Stomach (tissue), 9 donors: ENCODE data around the gene MTMR10. TPM values are rescaled to one million over a fixed set of nuclear protein-coding genes. Genes with fewer than 3 reads are reported as not detected.

ENCODE experiments used
- DNase-seq, 2 donors: peaks; one replicate each; pipeline versions ENCODE4 v3.0.0 to v3.0.0-alpha.2; 2013 to 2019
- H3K27ac ChIP-seq, 5 donors: fragments of 200-600 bp in 4 of 5; sonication (generic) in 4 of 5; one replicate each; pipeline ENCODE4 v1.5.1; 2013 to 2019; ENCODE audit warnings: mild to moderate bottlenecking in 1 of 5, moderate library complexity in 1 of 5
- H3K27me3 ChIP-seq, 3 donors: fragments of 200-600 bp; sonication (generic); one replicate each; pipeline ENCODE4 v1.5.1; 2017 to 2019; ENCODE audit warnings: mixed run types in 1 of 3
- H3K36me3 ChIP-seq, 4 donors: fragments of 200-600 bp; sonication (generic); 1 replicate in 3 of 4; 2 replicates in 1 of 4; pipeline ENCODE4 v1.5.1; 2016 to 2019
- H3K4me1 ChIP-seq, 4 donors: fragments of 200-600 bp; sonication (generic); one replicate each; pipeline ENCODE4 v1.5.1; 2016 to 2019
- H3K4me3 ChIP-seq, 4 donors: fragments of 200-600 bp; sonication (generic) in 3 of 4; one replicate each; pipeline ENCODE4 v1.5.1; 2016 to 2019; ENCODE audit warnings: mild to moderate bottlenecking in 1 of 4
- H3K9me3 ChIP-seq, 4 donors: fragments of 200-600 bp; sonication (generic); one replicate each; pipeline ENCODE4 v1.5.1; 2016 to 2019
- EP300 ChIP-seq: sonication (generic); formaldehyde crosslinking; IDR thresholded peaks from one replicate; pipeline ENCODE4 v1.6.1; 2017; ENCODE audit warnings: antibody characterized with exemption
- POLR2A ChIP-seq, 4 donors: fragments of 450-650 bp; IDR thresholded peaks; one replicate each; pipeline ENCODE4 v1.6.1; 2016; ENCODE audit warnings: antibody characterized with exemption in 4 of 4, control low read depth in 2 of 4, mild to moderate bottlenecking in 1 of 4, moderate library complexity in 1 of 4
- POLR2AphosphoS5 ChIP-seq, 3 donors: sonication (generic); formaldehyde crosslinking; IDR thresholded peaks; one replicate each; pipeline ENCODE4 v1.6.1; 2016; ENCODE audit warnings: antibody characterized with exemption in 3 of 3
- WGBS, 5 donors: extraction: QIAGEN DNeasy Blood & Tissue Kit in 3 of 5; methylation state at CpG; one replicate each; pipeline versions ENCODE4 v1.1.5 to v1.1.7; 2013 to 2018; 5-methylcytosine and 5-hydroxymethylcytosine counted together
- intact Hi-C: fragments of 100-400 bp; cut with DNase I; formaldehyde crosslinking; loops from one replicate; pipeline ENCODE4 v1.15.1; 2023; ENCODE audit warnings: low total_unique reads
- polyA plus RNA-seq, 3 donors: library from polyadenylated mRNA; stranded (reverse); fragments of 200-250 nt; gene quantifications; one replicate each; pipeline ENCODE4 v1.2.3, GENCODE V29; 2013
- total RNA-seq, 5 donors: library from RNA; depleted of rRNA; stranded (reverse); fragments of >200 nt; gene quantifications; one replicate each; pipeline versions ENCODE4 v1.1.0 to v1.2.3, GENCODE V29; 2014 to 2016
- TF ChIP-seq, protein P1 (sequence below), 7 experiments: fragments of 450-650 bp in 4 of 7; fragments of 200-600 bp in 3 of 7; sonication (generic) in 3 of 7; IDR thresholded peaks; one replicate each; pipeline ENCODE4 v1.5.1; 2016 to 2019; ENCODE audit warnings: antibody characterized with exemption in 7 of 7, control low read depth in 2 of 7, mild to moderate bottlenecking in 1 of 7
- donor health status: healthy with polysubstance abuse.
- donor health status: Bipolar disorder and iron deficiency.
- donor health status: healthy.

Gene MTMR10
- total and polyA plus RNA-seq, 8 donors = 4.9 to 118 (median 26.5) TPM

DNA sequence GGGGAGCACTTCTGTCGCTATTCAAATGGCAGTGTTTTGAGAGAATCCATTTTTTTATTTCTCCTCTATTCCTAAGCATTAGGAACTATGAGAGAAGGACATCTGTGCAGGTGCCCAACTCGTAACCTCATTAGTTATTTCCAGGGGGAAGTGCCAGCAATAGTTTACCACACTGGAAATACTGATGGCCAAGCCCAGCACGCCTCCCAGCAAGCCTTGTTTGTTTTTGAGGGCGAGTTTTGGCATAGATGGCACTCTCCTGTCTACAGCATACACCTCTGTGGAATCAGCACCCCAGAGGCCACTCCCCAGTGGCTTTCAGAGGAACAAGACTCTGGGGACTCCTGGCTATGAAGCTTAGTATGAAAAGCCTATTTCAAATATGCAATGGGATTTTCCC, 51.1 kb downstream of the MTMR10 start:
- Histone ChIP-seq H3K4me3 (no peak overlapping the region), H3K27ac (peak overlapping the region in 1 of 5 donors; percentile 27), H3K36me3 (peaks cover 56 to 100% (median 97%) of the 10 kb centered on the region in 4 donors), H3K4me1 (peaks cover 0 to 3% (median 0%) of the 10 kb centered on the region in 4 donors), H3K27me3 (no peaks in the 10 kb centered on the region), H3K9me3 (no peaks in the 10 kb centered on the region)
- TF ChIP-seq EP300 (no peak), POLR2AphosphoS5 (IDR thresholded peaks at IDR 0.05) (no peak), POLR2A (IDR thresholded peaks at IDR 0.05) (no peak)
- TF ChIP-seq, protein P1, sequence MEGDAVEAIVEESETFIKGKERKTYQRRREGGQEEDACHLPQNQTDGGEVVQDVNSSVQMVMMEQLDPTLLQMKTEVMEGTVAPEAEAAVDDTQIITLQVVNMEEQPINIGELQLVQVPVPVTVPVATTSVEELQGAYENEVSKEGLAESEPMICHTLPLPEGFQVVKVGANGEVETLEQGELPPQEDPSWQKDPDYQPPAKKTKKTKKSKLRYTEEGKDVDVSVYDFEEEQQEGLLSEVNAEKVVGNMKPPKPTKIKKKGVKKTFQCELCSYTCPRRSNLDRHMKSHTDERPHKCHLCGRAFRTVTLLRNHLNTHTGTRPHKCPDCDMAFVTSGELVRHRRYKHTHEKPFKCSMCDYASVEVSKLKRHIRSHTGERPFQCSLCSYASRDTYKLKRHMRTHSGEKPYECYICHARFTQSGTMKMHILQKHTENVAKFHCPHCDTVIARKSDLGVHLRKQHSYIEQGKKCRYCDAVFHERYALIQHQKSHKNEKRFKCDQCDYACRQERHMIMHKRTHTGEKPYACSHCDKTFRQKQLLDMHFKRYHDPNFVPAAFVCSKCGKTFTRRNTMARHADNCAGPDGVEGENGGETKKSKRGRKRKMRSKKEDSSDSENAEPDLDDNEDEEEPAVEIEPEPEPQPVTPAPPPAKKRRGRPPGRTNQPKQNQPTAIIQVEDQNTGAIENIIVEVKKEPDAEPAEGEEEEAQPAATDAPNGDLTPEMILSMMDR (IDR thresholded peaks at IDR 0.05) = no peak
- DNase-seq = peak in 1 of 2 donors; percentile 67
- WGBS, 5 donors = 45 to 63% (median 58%) methylated on average over 4 of the region's 4 CpGs
- intact Hi-C loops = no loop called here

DNA sequence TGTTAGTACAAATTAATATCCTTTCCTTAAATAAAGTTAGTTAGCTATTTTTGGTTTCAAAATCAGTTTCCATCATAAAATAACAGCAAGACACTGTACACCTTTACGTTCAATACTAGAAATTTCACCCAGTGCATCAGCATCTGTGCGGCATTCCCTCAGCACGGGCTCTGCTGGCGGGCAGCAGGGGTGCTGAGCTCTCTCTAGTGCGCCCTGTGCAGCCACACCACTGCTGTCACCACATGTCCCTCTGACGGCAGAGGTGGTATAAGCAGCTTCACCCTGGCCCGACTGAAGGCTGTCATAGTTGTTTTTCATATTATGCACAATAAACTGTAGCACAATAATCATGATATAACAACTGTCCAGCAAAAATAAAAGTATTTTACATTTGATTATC, 52.3 kb downstream of the MTMR10 start:
- 94 to 97% (median 95%) methylated on average over 7 of the region's 7 CpGs for WGBS, 5 donors
- no peak for DNase-seq
- H3K27ac ChIP-seq = no peak overlapping the region
- H3K36me3 ChIP-seq = peaks cover 56 to 99% (median 96%) of the 10 kb centered on the region in 4 donors
- TF ChIP-seq POLR2A (IDR thresholded peaks at IDR 0.05) (no peak), POLR2AphosphoS5 (IDR thresholded peaks at IDR 0.05) (no peak), EP300 (no peak)
- TF ChIP-seq, protein P1 (IDR thresholded peaks at IDR 0.05) = no peak
- intact Hi-C loops = no loop called here
- no peaks in the 10 kb centered on the region for H3K9me3 ChIP-seq
- no peak overlapping the region for H3K4me3 ChIP-seq
- H3K4me1 ChIP-seq = peaks cover 0 to 3% (median 0%) of the 10 kb centered on the region in 4 donors
- H3K27me3 ChIP-seq = no peaks in the 10 kb centered on the region

DNA sequence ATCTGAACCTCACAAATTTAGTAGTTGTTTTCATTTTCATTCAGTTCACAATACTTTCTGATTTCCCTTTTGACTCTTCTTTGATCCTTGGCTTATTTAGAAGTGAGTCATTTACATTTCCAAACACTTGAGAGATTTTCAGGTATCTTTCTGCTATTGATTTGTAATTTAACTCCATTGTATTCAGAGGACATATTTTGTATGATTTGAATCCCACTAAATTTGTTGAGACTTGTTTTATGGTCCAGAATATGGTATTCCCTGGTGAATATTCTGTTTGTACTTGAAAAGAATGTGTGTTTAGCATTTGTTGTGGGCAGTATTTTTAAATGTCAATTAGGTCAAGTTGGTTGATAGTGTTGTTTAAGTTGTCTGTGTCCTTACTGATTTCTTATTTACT, 58.1 kb downstream of the MTMR10 start:
- no peaks in the 10 kb centered on the region for H3K27me3 ChIP-seq
- intact Hi-C loops = no loop called here

DNA sequence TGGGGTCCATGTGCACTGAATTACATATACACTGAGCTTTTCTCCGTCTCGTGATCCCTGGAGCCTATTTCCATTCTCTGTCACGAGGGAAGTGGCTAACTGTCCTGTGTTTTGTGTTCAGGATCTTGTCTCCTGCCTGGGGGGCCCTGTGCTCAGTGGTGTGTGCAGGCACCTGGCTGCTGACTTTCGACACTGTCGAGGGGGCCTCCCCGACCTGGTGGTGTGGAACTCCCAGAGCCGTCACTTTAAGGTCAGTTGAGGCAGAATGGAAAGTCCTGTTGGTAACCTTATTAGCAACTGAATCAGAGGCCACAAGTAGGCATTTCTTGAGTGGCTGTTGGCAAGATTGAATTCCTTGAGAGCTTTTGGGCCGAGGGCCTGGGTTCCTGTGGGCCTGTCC, 61.0 kb downstream of the MTMR10 start:
- Histone ChIP-seq H3K36me3 (peaks cover 38 to 74% (median 73%) of the 10 kb centered on the region in 4 donors), H3K4me1 (peaks cover 0 to 8% (median 0%) of the 10 kb centered on the region in 4 donors), H3K9me3 (no peaks in the 10 kb centered on the region), H3K27ac (no peak overlapping the region), H3K27me3 (no peaks in the 10 kb centered on the region), H3K4me3 (no peak overlapping the region)
- DNase-seq = no peak
- TF ChIP-seq POLR2AphosphoS5 (IDR thresholded peaks at IDR 0.05) = no peak
- TF ChIP-seq, protein P1 (IDR thresholded peaks at IDR 0.05) = no peak
- no peak for TF ChIP-seq EP300
- no peak for TF ChIP-seq POLR2A (IDR thresholded peaks at IDR 0.05)
- intact Hi-C loops = no loop called here
- WGBS, 5 donors = 89 to 97% (median 95%) methylated on average over 8 of the region's 8 CpGs

More for the DNA sequence above, 58.1 kb downstream of the MTMR10 start:
- no peak for DNase-seq
- Histone ChIP-seq H3K36me3 (peaks cover 26 to 75% (median 71%) of the 10 kb centered on the region in 4 donors), H3K9me3 (no peaks in the 10 kb centered on the region), H3K4me1 (peaks cover 0 to 8% (median 0%) of the 10 kb centered on the region in 4 donors), H3K27ac (no peak overlapping the region), H3K4me3 (no peak overlapping the region)
- TF ChIP-seq POLR2A (IDR thresholded peaks at IDR 0.05) (no peak), EP300 (no peak), POLR2AphosphoS5 (IDR thresholded peaks at IDR 0.05) (no peak)
- TF ChIP-seq, protein P1 (IDR thresholded peaks at IDR 0.05) = no peak
